HG03280 (cell line): ENCODE results near the gene CELF2.
"Not testable (repeated sequence)": the region's sequence is repeated elsewhere in the genome, so short reads cannot be mapped to it uniquely, and the experiment has no call there.

Source experiments
- ATAC-seq: cut with Tn5 transposase; IDR thresholded peaks from one replicate; pipeline ENCODE4 v1.9.1; 2021; ENCODE audit warnings: mild to moderate bottlenecking, moderate library complexity; ENCODE audit not compliant: unreplicated experiment

CELF2 gene

GRCh38 chr10:11167233-11167966 lies 149.7 kb downstream of the CELF2 start:
- no peak for ATAC-seq

- no peak for ATAC-seq
Measured at GRCh38 chr10:11168423-11169090, 150.9 kb downstream of the CELF2 start.

GRCh38 chr10:11169976-11170375 lies 152.3 kb downstream of the CELF2 start:
- ATAC-seq, result no peak

GRCh38 chr10:11170574-11170973 lies 152.9 kb downstream of the CELF2 start:
- ATAC-seq, result no peak

- ATAC-seq, result no peak
Measured at GRCh38 chr10:11170993-11171851, 153.6 kb downstream of the CELF2 start.

- ATAC-seq, result no peak
Measured at GRCh38 chr10:11173042-11173441, 155.4 kb downstream of the CELF2 start.

- ATAC-seq, result peak; percentile 41
Measured at GRCh38 chr10:11175823-11176243, 158.2 kb downstream of the CELF2 start.

GRCh38 chr10:11176746-11177145 lies 159.1 kb downstream of the CELF2 start:
- ATAC-seq, result no peak

GRCh38 chr10:11177381-11177780 lies 159.7 kb downstream of the CELF2 start:
- no peak for ATAC-seq

GRCh38 chr10:11177926-11178471 lies 160.3 kb downstream of the CELF2 start:
- ATAC-seq, result no peak

- peak; percentile 82 for ATAC-seq
Measured at GRCh38 chr10:11178606-11179515, 161.2 kb downstream of the CELF2 start.

- no peak for ATAC-seq
Measured at GRCh38 chr10:11179516-11180105, 161.9 kb downstream of the CELF2 start.

- ATAC-seq, result no peak
Measured at GRCh38 chr10:11180228-11180627, 162.6 kb downstream of the CELF2 start.

- no peak for ATAC-seq
Measured at GRCh38 chr10:11181978-11182377, 164.3 kb downstream of the CELF2 start.

GRCh38 chr10:11183015-11183414 lies 165.3 kb downstream of the CELF2 start:
- no peak for ATAC-seq

GRCh38 chr10:11184093-11184492 lies 166.4 kb downstream of the CELF2 start:
- ATAC-seq, result no peak

GRCh38 chr10:11185128-11185665 lies 167.5 kb downstream of the CELF2 start:
- not testable (repeated sequence) for ATAC-seq

GRCh38 chr10:11186374-11186773 lies 168.7 kb downstream of the CELF2 start:
- no peak for ATAC-seq

- ATAC-seq, result no peak
Measured at GRCh38 chr10:11189582-11190376, 172.1 kb downstream of the CELF2 start.
